Measurements from ENCODE around the gene NR2F1-AS1.
"Not testable (repeated sequence)": the region's sequence is repeated elsewhere in the genome, so short reads cannot be mapped to it uniquely, and the experiment has no call there.

NR2F1-AS1 gene

DNA sequence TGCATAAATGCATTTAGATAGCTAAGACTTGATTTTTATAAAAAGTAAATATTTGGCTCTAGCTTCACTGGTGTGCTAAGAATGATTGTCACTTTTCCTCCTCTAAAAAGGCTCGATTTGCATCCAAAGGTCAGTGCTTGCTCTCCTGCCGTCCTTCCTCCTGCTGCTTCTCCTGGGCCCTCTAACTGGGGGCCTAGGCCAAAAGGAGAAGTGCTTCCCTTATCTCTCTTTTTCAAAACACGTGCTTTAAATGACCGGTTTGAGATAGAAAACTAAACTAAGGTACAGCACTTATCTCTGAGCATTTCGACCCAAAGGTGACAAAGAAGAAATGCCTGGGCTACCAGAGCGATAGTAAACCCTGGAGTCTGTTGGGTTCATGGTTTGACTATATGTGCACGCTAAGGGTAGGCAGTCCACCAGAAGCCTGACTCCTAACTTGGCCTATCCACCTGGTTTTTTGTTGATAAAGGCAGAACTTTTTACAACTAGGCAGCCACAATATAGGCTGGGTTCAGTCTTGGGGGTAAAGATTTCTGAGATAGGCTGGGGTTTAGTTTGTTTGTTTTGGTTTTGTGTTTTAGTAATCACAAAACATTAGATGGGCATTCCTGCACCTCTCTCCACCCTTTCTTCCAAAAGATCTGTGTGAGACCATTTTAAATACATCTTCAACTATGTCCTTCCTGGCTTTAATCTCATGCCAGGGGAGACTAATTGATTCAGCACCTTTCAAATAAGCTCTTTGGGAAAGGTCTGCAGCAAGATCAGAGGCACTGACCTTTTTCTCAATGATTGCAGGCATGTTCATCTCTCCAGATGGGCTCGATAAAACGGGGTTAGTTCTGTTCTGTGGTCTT lies 3.8 kb downstream of the NR2F1-AS1 start:
- DNase-seq (ENCODE audit: low read depth, low spot score) = no peak

DNA sequence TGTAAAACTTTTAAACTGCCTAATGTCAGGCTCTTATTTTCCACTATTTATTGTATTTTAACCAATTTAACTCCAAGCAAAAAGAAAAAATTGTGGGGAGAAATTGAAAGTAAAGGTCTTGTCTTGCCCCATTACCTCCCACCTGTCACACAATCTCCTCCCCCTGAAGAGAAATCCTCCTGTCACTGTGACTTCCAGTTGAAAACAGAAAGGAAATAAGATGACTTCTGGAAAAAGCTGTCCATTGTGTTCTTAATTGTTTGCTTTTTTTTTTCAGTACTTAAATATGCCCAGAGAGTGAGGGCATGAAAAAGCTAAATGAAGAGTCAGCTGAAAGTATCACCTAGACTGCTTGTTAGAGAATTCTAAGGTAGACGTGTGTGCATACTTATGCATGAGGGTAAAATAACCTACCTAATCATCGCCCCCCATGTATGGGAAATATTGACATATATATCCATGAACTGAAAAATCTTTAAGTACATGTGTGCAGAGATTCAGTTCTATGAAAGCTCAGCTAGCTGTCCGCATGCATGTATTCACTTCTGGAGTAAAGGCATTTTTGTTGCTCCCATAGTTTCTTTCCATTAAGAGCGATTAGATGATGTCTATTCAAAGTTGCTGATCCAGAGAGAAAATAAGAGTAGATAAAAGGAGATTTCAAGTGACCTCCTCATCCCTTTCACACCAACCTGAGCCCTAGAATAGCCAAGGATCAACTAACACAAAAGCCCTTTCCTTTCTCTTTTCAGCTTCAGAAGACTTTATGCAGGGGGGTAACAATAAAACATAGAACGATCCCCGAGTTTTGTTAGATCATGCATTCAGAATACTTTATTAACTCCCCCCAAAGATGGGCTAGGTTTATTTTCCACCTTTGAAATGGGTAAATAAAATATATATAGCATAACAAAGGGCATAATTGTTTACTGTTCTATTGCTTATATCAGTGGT lies 5.3 kb downstream of the NR2F1-AS1 start:
- DNase-seq (ENCODE audit: low read depth, low spot score) = no peak

DNA sequence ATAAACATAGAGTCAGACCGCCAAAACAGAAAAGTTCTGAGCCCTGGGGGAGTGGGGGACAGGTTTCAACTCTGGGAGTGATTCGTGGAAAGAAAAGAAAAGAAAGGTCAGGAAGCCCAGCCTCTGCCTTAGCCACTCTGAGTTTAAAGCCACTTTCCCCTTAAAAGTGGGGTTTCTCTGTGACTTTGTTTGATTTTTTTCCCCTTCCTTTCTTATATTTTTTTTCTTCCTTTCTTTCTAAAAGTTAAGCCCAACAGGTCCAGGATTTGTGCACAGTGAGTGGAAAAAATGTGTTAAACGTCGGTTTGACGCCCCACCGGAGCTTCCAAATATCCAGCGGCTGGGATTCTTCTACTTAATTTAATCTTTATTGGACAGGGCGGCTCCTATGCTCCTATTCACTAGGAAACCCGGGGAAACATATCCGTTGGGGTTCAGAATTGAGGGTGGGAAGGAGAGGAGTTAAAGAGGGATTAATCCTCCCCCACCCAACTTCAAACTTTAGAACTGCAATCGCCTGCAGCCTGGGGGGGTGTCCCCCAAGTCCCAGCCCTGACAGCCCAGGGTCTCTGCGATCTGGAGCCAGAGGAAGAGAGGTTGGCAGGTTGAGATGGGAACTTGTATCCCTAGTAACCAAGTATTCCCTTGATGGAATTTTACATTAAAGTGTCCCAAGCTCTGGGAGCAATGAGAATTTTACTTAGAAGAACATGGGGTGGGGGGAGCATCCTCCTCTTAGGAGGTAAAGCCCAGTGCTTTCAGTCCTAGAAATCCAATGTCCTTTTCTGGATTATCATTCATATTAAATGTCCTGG lies 6.3 kb downstream of the NR2F1-AS1 start:
- DNase-seq (ENCODE audit: low read depth, low spot score) = no peak

DNA sequence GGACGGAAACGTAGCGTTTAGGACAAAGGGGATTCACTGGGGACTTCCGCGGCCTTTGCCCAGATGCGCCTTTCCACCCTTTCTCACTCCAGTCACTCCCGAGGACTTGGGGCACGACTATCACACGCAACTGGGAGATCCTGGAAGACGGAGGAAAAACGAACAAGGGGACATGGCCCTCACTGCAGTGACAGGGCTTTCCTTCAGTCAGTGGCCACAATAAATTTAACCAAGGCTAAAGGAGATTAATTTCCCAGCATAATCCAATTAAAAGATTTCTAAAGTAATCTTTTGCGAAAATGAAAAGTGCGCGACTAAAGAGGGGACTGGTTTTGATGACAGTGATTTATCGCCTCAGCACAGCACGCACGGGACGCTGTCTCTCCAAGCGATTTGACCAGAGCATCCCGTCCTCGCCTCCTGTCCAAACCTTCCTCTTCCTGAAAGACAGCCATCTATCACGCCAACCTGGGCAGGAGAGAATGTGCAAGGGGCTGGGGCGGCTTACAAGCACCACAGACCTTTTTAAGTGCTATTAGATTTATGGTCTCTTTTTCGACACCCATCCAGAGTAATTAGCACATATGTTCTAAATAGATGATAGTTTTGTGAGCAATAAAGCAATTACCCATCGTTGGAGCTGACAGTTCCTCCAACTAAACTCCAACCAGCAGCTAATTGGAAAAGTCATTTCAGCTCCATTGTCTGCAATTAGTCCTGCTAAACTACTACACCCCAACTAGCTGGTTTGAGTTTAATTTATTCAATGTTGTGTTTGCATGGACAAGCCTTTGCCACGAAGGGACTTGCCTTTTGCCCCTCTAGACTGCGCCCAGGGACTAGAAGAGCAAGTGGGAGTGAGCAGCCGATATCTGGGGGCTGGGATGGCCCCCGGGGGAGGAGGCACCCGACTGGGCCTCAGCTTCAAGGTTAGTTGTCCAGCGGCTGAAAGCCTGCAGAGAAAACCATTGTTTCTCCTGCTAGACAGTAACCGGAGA lies 7.4 kb downstream of the NR2F1-AS1 start:
- no peak for DNase-seq (ENCODE audit: low read depth, low spot score)

DNA sequence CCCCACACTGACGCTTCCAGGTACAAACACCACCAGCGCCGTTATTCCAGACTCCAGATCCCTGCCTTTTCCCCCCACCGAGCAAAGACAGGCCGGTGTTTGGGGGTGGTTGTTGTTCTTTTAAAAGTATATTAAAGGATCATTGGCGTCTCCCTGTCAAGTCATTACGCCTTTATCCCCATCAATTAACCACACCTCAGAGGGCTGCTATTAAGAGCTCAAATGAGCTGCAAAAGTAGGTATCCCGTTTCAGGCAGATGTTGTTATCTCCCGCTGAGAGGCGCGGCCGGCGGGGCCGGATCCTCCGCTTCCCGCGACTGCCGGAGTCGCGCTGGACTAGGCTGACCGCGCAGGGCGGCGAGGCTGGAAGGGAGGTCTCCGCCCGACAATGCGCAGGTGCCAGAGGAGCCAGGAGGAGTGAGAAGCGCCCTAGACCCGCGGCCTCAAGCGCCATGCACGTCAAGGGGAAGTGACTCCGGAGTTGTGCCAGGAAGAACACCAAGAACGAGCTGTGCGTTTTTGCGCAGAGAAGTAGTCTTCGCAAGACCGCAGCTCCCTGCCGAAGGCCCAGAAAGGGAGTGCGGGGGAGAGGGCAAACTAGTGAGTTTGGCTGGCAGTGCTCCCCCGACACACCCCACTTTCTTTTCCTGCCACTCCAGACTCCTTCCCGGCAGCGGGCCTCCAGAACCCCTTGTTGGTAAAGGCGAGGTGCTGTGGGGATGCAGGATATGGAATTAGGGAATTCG lies 8.2 kb downstream of the NR2F1-AS1 start:
- DNase-seq (ENCODE audit: low read depth, low spot score) = no peak

DNA sequence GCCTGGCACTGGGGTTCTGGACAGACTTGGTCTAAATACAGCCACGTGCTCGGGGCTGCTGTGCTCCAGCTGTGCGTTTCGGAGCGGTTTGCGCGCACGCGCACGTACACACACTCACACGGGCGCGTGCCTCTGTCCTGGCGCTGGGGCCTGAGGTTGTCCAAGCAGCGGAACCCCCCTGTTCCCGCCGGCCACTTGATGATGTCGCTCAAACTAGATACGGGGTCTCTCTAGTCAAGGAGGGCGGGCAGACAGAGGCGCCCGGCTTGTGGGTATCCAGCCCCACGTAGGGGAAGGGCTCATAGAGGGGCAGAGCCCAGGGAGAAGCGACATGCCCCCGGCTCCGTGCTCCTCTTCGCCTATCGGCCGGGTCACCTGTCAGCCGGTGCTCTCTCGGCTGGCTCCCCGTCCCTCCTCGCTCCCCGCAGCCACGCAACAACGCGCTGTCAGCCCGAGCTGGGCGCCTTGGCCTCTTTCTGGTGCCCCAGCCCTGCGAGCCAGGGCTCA lies 8.9 kb downstream of the NR2F1-AS1 start:
- DNase-seq (ENCODE audit: low read depth, low spot score) = no peak

DNA sequence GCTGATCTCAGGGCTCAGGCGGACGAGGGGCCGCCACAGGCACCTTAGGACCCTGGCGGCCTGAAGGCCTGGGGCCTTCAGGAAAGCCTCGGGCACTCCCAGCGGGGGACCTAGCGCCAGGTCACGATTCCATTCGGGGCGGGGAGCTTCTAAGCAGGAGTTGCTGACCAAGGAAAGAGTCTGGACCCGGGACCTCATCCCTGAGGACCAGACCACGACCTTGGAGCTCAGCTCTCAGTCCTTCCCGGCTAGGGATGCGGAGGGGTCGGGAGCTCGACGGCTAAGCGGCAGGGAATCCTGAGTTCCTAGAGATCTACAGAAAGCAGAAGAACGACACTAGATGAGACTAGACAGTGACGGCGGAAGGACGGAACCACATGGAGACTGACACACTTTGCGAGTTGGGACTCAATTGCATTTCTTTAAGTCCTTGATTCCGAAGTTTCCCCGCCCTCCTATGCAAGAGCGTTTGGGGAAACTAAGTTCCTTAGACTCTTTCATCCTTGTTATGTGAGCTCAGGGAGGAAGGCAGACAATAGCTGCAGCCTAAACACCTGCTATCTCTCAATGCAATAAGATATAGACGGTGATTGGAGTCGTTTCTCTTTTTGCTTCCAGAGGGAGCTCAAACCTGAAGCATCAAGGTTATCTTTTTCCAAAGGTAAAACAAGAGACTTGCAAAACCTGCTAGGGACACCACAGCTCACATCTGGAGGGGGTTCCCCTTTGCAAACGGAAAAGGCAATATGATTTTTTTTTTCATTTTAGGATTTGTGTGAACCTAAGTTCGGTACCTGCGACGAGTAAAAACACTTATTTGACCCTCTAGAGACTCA lies 9.7 kb downstream of the NR2F1-AS1 start:
- DNase-seq (ENCODE audit: low read depth, low spot score) = no peak

DNA sequence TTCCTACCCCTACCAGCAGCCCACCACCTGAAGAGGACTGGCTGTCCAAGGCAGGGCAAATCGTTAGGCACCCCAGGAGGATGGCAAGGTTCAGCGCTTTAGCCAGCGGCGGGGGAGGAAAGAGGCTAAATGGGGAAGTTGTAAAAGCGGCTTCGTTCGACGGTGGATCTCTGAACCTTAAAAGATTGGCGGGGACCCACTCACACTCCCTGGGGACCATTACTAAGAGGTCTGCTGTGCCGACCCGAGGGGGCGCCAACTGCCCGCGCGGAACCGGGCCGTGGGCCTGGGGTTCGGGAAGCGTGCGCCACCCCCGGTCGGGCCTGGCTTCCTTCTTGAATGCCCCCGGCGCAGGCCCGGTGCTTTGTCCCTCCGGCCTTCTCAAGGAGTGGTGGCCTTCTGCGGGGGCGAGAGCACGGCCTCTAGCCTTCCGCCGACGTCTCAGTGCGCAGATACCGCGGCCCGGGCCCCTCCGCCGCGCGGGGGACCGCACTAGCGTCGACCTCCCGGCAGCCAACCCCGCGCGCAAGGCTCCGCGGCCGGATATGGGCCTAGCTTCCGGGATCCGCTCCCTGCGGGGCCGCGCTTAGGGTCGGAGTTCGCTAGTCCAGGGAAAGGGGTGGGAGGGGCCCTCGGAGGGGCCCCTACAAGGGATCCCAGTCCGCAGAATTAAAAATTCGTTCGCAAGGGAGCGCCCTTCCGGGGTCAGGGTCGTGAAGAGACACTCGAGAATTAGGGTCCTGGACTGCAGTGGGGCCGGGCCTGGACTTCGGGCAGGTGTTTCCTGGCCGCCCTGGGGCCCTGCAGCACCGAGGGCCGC lies 10.5 kb downstream of the NR2F1-AS1 start:
- DNase-seq (ENCODE audit: low read depth, low spot score) = no peak

DNA sequence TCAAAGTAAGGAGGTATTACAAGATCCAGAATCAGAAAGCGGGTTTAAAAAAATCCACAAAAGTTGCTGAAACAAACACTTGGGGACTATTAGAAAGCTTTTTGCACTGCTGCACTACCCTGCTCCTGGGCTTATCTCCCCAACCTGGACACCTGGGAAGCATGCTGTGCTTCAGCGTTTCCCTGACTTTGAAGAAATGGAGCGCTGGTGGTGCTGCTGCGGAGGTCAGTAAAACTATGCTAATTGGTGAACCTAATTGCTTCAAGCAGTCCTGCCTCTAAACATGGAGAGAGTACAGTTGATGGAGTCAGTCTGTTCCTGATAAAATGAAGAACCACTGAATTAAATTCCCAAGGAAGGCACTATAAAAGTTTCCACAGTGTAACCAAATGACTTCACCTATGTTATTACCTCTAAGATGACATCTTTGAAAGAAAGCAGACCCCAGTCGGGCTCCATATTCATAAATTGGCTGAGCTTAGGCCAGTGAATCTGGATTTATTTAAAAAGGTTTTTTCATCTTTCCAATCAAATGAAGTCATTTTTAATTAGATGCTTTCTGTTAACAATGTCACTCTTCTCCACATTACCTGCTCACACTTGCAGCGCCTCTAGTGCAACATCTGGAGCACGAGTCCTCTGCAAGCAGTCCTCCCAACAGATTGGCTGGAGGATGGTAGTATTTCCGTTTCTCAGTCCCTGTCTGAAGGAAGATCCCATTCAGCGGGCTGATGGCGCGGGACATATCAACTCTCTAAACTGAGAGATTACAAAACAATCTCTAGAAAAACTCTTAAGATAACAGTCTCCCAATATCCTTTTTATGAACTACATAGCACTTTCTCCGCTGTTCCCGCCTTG lies 11.5 kb downstream of the NR2F1-AS1 start:
- no peak for DNase-seq (ENCODE audit: low read depth, low spot score)

DNA sequence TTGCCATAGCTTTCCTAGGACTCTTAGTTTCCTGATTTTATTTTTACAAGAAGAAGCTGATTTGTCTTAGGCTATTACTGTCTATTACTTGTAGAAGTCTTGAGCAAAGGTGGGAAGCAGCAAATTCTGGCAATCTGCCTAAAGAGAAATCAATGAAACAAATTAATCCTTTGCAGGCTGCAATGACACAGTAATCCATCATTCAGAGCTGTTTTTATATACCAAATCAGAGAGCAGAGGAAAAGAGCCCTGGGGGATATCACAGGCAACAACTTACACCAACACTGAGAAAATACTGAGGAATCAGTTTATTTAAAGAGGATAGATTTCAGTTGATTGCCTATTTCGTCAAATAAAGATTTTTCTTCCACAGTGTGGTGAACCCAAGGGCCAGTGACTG lies 13.6 kb downstream of the NR2F1-AS1 start:
- DNase-seq (ENCODE audit: low read depth, low spot score) = no peak

DNA sequence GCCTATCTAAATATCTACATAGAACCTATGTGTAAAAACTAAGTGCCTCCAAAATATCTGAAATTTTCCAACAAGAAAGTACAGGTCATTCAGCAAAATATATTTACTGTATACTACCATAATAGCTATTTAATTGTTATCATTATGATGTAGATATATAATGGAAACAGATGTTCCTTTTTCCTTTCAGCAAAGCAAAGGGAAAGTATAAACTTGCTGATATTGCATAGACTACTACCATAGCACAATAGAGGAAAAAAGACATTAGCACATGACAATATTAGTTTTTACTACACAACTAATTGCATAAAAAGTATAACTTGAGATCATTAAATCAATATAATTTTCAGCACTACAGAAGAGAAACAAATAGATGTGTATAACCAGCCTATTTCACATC lies 14.9 kb downstream of the NR2F1-AS1 start:
- no peak for DNase-seq (ENCODE audit: low read depth, low spot score)

DNA sequence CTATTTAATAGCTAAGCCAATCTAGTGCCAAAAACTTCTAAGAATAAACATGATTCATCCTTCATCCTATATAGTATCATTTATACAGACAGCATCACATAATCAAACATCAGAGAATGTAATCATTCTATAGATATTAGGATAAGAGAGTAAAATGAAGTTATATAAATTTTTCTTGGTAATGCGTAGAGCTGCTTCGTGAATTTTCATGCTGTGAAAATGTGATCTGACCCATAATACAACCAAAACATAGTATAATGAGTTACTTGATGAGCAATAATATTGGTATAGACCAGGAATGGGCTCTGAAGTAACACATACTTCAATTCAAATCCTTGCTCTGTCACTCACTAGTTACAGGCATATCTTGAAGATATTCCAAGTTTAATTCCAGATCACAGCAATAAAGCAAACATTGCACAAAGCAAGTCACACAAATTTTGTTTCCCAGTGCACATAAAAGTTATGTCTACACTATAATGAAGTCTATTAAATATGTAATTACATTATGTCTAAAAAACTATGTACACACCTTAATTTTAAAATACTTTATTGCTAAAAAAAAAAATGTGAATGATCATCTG lies 23.9 kb downstream of the NR2F1-AS1 start:
- DNase-seq (ENCODE audit: low read depth, low spot score) = no peak

DNA sequence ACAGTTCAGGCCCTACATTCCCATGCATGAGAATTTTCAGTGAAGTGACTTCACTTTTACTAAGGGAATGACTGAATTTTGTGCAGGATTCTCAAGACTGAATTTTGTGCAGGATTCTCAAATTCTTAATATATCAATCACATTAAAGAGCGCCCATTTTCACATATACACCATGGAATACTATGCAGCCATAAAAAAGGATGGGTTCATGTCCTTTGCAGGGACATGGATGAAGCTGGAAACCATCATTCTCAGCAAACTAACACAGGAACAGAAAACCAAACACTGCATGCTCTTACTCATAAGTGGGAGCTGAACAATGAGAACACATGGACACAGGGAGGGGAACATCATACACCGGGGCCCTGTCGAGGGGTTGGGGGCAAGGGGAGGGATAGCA lies 31.4 kb downstream of the NR2F1-AS1 start:
- DNase-seq (ENCODE audit: low read depth, low spot score) = not testable (repeated sequence)

DNA sequence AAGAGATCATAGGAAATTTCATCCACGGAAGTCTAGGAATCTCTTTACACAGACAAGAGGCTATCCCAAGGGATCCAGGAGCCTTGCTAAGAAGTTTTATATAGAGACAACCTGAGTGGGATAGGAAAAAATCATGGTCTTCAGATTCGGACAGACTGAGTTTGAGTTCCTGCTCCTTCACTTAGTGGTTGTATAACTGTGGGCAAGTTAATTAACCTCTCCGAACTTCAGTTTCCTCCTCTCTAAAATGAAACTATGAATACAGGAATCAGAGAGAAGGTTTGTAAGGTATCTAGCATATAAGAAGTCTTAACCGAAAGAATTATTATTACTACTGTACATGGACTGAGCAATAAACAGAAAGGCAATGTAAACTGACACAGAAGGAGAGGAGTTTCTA lies 35.1 kb downstream of the NR2F1-AS1 start:
- DNase-seq (ENCODE audit: low read depth, low spot score) = no peak

DNA sequence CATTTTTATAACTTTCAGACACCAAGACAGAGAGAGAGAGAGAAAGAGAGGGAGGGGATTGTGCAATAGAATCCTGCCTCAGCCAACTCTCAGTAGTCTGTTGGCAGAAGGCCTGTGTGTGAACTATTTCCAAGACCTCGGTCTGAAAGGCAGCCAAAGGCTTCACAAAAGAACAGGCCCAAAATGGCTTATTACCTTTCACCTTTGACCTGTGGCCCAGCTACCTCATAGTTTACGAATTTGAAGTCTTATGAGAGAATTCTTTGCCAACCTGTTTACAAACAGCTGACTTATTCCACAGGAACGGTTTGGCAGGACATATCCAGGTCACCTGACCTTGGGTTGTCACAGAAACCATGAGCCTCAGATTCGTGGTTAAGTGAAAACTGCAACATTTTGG lies 48.6 kb downstream of the NR2F1-AS1 start:
- no peak for DNase-seq (ENCODE audit: low read depth, low spot score)

DNA sequence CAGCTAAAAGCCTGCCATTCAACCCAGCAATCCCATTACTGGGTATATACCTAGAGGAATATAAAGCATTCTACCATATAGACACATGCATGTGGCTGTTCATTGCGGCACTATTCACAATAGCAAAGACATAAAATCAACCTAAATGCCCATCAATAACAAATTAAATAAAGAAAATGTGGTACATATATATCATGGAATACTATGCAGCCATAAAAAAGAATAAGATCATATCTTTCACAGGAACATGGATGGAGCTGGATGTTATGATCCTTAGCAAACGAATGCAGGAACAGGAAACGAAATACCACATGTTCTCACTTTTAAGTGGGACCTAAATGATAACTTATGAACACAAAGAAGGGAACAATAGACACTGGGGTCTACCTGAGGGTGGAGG lies 59.2 kb downstream of the NR2F1-AS1 start:
- DNase-seq (ENCODE audit: low read depth, low spot score) = not testable (repeated sequence)

All from iPS DF 19.7 (cell line).